H1 (cell line): Measurements from ENCODE around the gene CHST1. TPM values are rescaled to one million over a fixed set of nuclear protein-coding genes. Genes with fewer than 3 reads are reported as not detected.

Experiments
- CTCF ChIA-PET: fragments of 300-600 bp; sonication (Branson Sonifier 250); formaldehyde crosslinking; loops from one replicate; lab custom pipeline; 2021; ENCODE audit not compliant: partially characterized antibody; lab: Charles Lee
- POLR2A ChIA-PET: fragments of 300-600 bp; sonication (Branson Sonifier 250); formaldehyde crosslinking; loops from one replicate; lab custom pipeline; 2021; ENCODE audit warnings: inconsistent platforms; ENCODE audit not compliant: partially characterized antibody; lab: Charles Lee
- DNase-seq, 2 experiments: peaks; one replicate each; pipeline versions ENCODE4 v3.0.0 to v3.0.0-alpha.2; 2010 to 2022; ENCODE audit warnings: low spot score in 2 of 2, low read depth in 1 of 2, mixed read lengths in 1 of 2
- FAIRE-seq: peaks from 2 replicates; lab custom pipeline; 2011; peaks lifted over from hg19 to GRCh38; lab: Jason Lieb, UNC
- H2AFZ ChIP-seq: 2 replicates; pipeline ENCODE4 v1.8.1; 2012; ENCODE audit warnings: low read length, inconsistent platforms
- H2AK5ac ChIP-seq: 2 replicates; pipeline ENCODE4 v1.6.1; 2013; ENCODE audit warnings: low read depth, low read length
- H2BK120ac ChIP-seq: replicated peaks from 2 replicates; pipeline ENCODE3; 2013; ENCODE audit warnings: low read depth, low read length, inconsistent platforms
- H2BK12ac ChIP-seq: 2 replicates; pipeline ENCODE4 v1.6.1; 2013; ENCODE audit warnings: low read depth, low read length
- H2BK15ac ChIP-seq: 2 replicates; pipeline ENCODE4 v1.6.1; 2013; ENCODE audit warnings: low read length
- H2BK20ac ChIP-seq: 2 replicates; pipeline ENCODE4 v1.6.1; 2013; ENCODE audit warnings: low read length
- H2BK5ac ChIP-seq: 2 replicates; pipeline ENCODE4 v1.6.1; 2013; ENCODE audit warnings: low read depth, low read length
- H3K14ac ChIP-seq: 2 replicates; pipeline ENCODE4 v1.6.1; 2013; ENCODE audit warnings: inconsistent platforms; ENCODE audit not compliant: insufficient read length
- H3K18ac ChIP-seq: 2 replicates; pipeline ENCODE4 v1.6.1; 2013; ENCODE audit warnings: low read length; ENCODE audit errors: extremely low read depth
- H3K23ac ChIP-seq: 2 replicates; pipeline ENCODE4 v1.6.1; 2013; ENCODE audit warnings: inconsistent platforms; ENCODE audit not compliant: insufficient read length
- H3K23me2 ChIP-seq: 2 replicates; pipeline ENCODE4 v1.6.1; 2013; ENCODE audit warnings: low read depth, low read length
- H3K27ac ChIP-seq: 2 replicates; pipeline ENCODE4 v1.6.1; 2011; ENCODE audit warnings: low read depth, low read length, inconsistent platforms
- H3K27me3 ChIP-seq, 4 experiments: replicated peaks in 1 of 4; 1 replicate in 1 of 4; 2 replicates in 3 of 4; pipeline versions ENCODE4 v1.6.1 to v1.8.1; 2011 to 2013; ENCODE audit warnings: low read length in 3 of 4, mild to moderate bottlenecking in 3 of 4, inconsistent platforms in 2 of 4, mixed read lengths in 2 of 4, moderate library complexity in 1 of 4; ENCODE audit not compliant: control insufficient read depth in 3 of 4, insufficient read depth in 3 of 4; ENCODE audit errors: extremely low read depth in 1 of 4
- H3K36me3 ChIP-seq, 4 experiments: 2 replicates each; pipeline versions ENCODE4 v1.6.1 to v1.8.1; 2011 to 2013; ENCODE audit warnings: mild to moderate bottlenecking in 4 of 4, low read length in 3 of 4, moderate library complexity in 2 of 4, control low read depth in 1 of 4, inconsistent platforms in 1 of 4; ENCODE audit not compliant: insufficient read depth in 4 of 4, control insufficient read depth in 2 of 4
- H3K4ac ChIP-seq: replicated peaks from 2 replicates; pipeline ENCODE3; 2013; ENCODE audit warnings: low read length, low read depth, mixed read lengths, inconsistent platforms; ENCODE audit not compliant: insufficient read length
- H3K4me1 ChIP-seq, 4 experiments: replicated peaks in 1 of 4; 1 replicate in 1 of 4; 2 replicates in 3 of 4; pipeline versions ENCODE4 v1.6.1 to v1.8.1; 2011 to 2013; ENCODE audit warnings: low read length in 3 of 4, inconsistent platforms in 2 of 4, mixed read lengths in 1 of 4; ENCODE audit not compliant: insufficient read depth in 4 of 4, control insufficient read depth in 3 of 4
- H3K4me2 ChIP-seq, 2 experiments: 2 replicates each; pipeline versions ENCODE4 v1.6.1 to v1.8.1; 2011 to 2013; ENCODE audit warnings: low read depth in 2 of 2, low read length in 2 of 2, control low read depth in 1 of 2, inconsistent platforms in 1 of 2, mild to moderate bottlenecking in 1 of 2; ENCODE audit not compliant: insufficient read depth in 1 of 2
- H3K4me3 ChIP-seq, 4 experiments: fragments of 200-600, 300-600 bp in 1 of 4; sonication (generic), shearing (Covaris generic), sonication (Bioruptor Twin) in 1 of 4; 2 replicates each; pipeline versions ENCODE4 v1.5.1 to v1.8.1; 2011 to 2016; ENCODE audit warnings: low read length in 4 of 4, low read depth in 3 of 4, control low read depth in 2 of 4, inconsistent platforms in 2 of 4, mild to moderate bottlenecking in 2 of 4, mixed read lengths in 1 of 4, moderate library complexity in 1 of 4; ENCODE audit not compliant: insufficient read depth in 2 of 4; ENCODE audit errors: extremely low read depth in 1 of 4
- H3K56ac ChIP-seq: replicated peaks from 2 replicates; pipeline ENCODE3; 2013; ENCODE audit warnings: low read depth, mild to moderate bottlenecking, mixed read lengths, low read length, inconsistent platforms; ENCODE audit not compliant: insufficient read length
- H3K79me1 ChIP-seq: 2 replicates; pipeline ENCODE4 v1.6.1; 2013; ENCODE audit warnings: low read depth, low read length, control low read depth
- H3K79me2 ChIP-seq, 2 experiments: 2 replicates each; pipeline versions ENCODE4 v1.6.1 to v1.8.1; 2012 to 2013; ENCODE audit warnings: low read length in 2 of 2, mild to moderate bottlenecking in 2 of 2, inconsistent platforms in 1 of 2; ENCODE audit not compliant: insufficient read depth in 2 of 2, control insufficient read depth in 1 of 2
- H3K9ac ChIP-seq, 4 experiments: replicated peaks in 1 of 4; 1 replicate in 1 of 4; 2 replicates in 3 of 4; pipeline versions ENCODE4 v1.6.1 to v1.8.1; 2011 to 2013; ENCODE audit warnings: low read depth in 3 of 4, low read length in 3 of 4, control low read depth in 2 of 4, mild to moderate bottlenecking in 2 of 4, moderate library complexity in 2 of 4, inconsistent platforms in 1 of 4; ENCODE audit errors: extremely low read depth in 1 of 4
- H3K9me3 ChIP-seq, 2 experiments: 2 replicates each; pipeline versions ENCODE4 v1.6.1 to v1.8.1; 2012 to 2013; ENCODE audit warnings: mild to moderate bottlenecking in 2 of 2, moderate library complexity in 2 of 2, control low read depth in 1 of 2, inconsistent platforms in 1 of 2, low read depth in 1 of 2, low read length in 1 of 2, mixed read lengths in 1 of 2; ENCODE audit not compliant: insufficient read depth in 2 of 2
- H4K20me1 ChIP-seq, 2 experiments: replicated peaks in 1 of 2; 2 replicates each; pipeline versions ENCODE3 to v1.8.1; 2011 to 2013; ENCODE audit warnings: inconsistent platforms in 2 of 2, low read length in 2 of 2, mild to moderate bottlenecking in 1 of 2; ENCODE audit not compliant: insufficient read depth in 2 of 2, control insufficient read depth in 1 of 2
- H4K5ac ChIP-seq: 2 replicates; pipeline ENCODE4 v1.6.1; 2013; ENCODE audit warnings: low read length, low read depth, mixed read lengths, inconsistent platforms; ENCODE audit not compliant: insufficient read length
- H4K8ac ChIP-seq: 2 replicates; pipeline ENCODE4 v1.8.0; 2013; ENCODE audit warnings: mild to moderate bottlenecking, moderate library complexity, low read length, inconsistent platforms; ENCODE audit not compliant: insufficient read depth; ENCODE audit errors: extremely low read depth
- H4K91ac ChIP-seq: replicated peaks from 2 replicates; pipeline ENCODE3; 2013; ENCODE audit warnings: low read length, mixed read lengths, inconsistent platforms; ENCODE audit not compliant: insufficient read length
- CTCF ChIP-seq, 3 experiments: IDR thresholded peaks; 1 replicate in 2 of 3; 2 replicates in 1 of 3; pipeline versions ENCODE4 v1.5.1 to v1.6.1; 2011; ENCODE audit warnings: low read length in 3 of 3, mild to moderate bottlenecking in 3 of 3, inconsistent platforms in 2 of 3, low read depth in 1 of 3, moderate library complexity in 1 of 3; ENCODE audit not compliant: insufficient read depth in 1 of 3; ENCODE audit errors: control extremely low read depth in 1 of 3
- GTF2F1 ChIP-seq: IDR thresholded peaks from 2 replicates; pipeline ENCODE4 v1.6.1; 2012; ENCODE audit warnings: low read depth, low read length, improper control_type of control experiment, borderline replicate concordance
- KDM4A ChIP-seq: IDR thresholded peaks from one replicate; pipeline ENCODE4 v1.7.1; 2012; ENCODE audit warnings: low read depth, mild to moderate bottlenecking, moderate library complexity, low read length, inconsistent platforms; ENCODE audit not compliant: severe bottlenecking
- POLR2AphosphoS5 ChIP-seq: IDR thresholded peaks from 2 replicates; pipeline ENCODE4 v1.6.1; 2011; ENCODE audit warnings: low read depth, low read length
- RAD21 ChIP-seq, 2 experiments: IDR thresholded peaks in 1 of 2; conservative IDR thresholded peaks in 1 of 2; 2 replicates each; pipeline ENCODE4 v1.6.1; 2011; ENCODE audit warnings: low read depth in 2 of 2, low read length in 2 of 2, improper control_type of control experiment in 1 of 2, inconsistent platforms in 1 of 2, mild to moderate bottlenecking in 1 of 2, moderate library complexity in 1 of 2
- RBBP5 ChIP-seq: IDR thresholded peaks from 2 replicates; pipeline ENCODE4 v1.7.1; 2012; ENCODE audit warnings: low read depth, mild to moderate bottlenecking, inconsistent platforms, low read length, moderate library complexity, borderline replicate concordance
- SIN3A ChIP-seq, 2 experiments: IDR thresholded peaks in 1 of 2; conservative IDR thresholded peaks in 1 of 2; 2 replicates each; pipeline ENCODE4 v1.6.1; 2011 to 2012; ENCODE audit warnings: low read length in 2 of 2, improper control_type of control experiment in 1 of 2, low read depth in 1 of 2, mild to moderate bottlenecking in 1 of 2
- SUZ12 ChIP-seq: fragments of 200-600 bp; sonication (generic); IDR thresholded peaks from 2 replicates; pipeline ENCODE4 v1.6.1; 2012; ENCODE audit warnings: mild to moderate bottlenecking, inconsistent platforms, low read length, moderate library complexity, mixed read lengths
- YY1 ChIP-seq: IDR thresholded peaks from 2 replicates; pipeline ENCODE4 v1.6.1; 2011; ENCODE audit warnings: low read depth, mild to moderate bottlenecking, low read length
- WGBS, 2 experiments: shearing (Covaris generic) in 1 of 2; methylation state at CpG; one replicate each; pipeline versions ENCODE4 v1.1.6 to v1.1.7; 2013 to 2015; ENCODE audit warnings: low lambda C conversion rate in 2 of 2, mixed read lengths in 2 of 2, inconsistent platforms in 1 of 2, low coverage in 1 of 2, missing lambda C conversion rate in 1 of 2; ENCODE audit not compliant: insufficient replicate concordance in 2 of 2, insufficient coverage in 1 of 2, insufficient read length in 1 of 2; ENCODE audit errors: extremely low coverage in 1 of 2, missing lambda C conversion rate in 1 of 2; 5-methylcytosine and 5-hydroxymethylcytosine counted together
- polyA plus RNA-seq, 7 experiments: library from polyadenylated mRNA; depleted of rRNA in 3 of 7; stranded (reverse) in 5 of 7; unstranded in 2 of 7; fragments of >200 nt in 5 of 7; fragments of 200-250 nt in 2 of 7; gene quantifications; 1 replicate in 5 of 7; 2 replicates in 1 of 7; 4 replicates in 1 of 7; pipeline versions ENCODE4 v1.2.1 to v1.2.3, GENCODE V29; 2011 to 2013; ENCODE audit warnings: missing spikeins in 2 of 7, mixed read lengths in 2 of 7
- total RNA-seq: library from RNA; stranded (reverse); fragmentation: NEBNext Ultra II Directional; extraction: Animal tissue kit (Norgen Biotek cat#: 25700); gene quantifications from 2 replicates; pipeline ENCODE4 v1.2.1, GENCODE V29; 2021

CHST1 gene
- total and polyA plus RNA-seq, 2 of the 8 experiments (the other 6 are each of a cell fraction or from before 2014, with no cell fraction given): 1.6 to 3.8 TPM

- Histone ChIP-seq H3K4me1 (no peaks in the 10 kb centered on the region; a peak in 1 of 7 replicates), H3K56ac (no peak overlapping the region), H4K8ac (no peak overlapping the region; the same call in 1 of the 2 replicates), H3K14ac (no peak overlapping the region), H3K27me3 (peaks cover 0 to 5% (median 0%) of the 10 kb centered on the region in 4 experiments; a peak in 1 of 7 replicates), H2BK15ac (no peak overlapping the region), H3K4me2 (no peak overlapping the region), H4K5ac (no peak overlapping the region), H2BK20ac (no peak overlapping the region), H3K23ac (no peak overlapping the region), H4K20me1 (no peaks in the 10 kb centered on the region), H3K27ac (no peak overlapping the region), H3K18ac (no peak overlapping the region), H3K9me3 (no peaks in the 10 kb centered on the region), H3K79me2 (no peaks in the 10 kb centered on the region), H3K36me3 (no peaks in the 10 kb centered on the region), H2AFZ (no peak overlapping the region), H2BK5ac (no peak overlapping the region), H3K4me3 (no peak overlapping the region), H3K23me2 (no peaks in the 10 kb centered on the region), H2BK120ac (no peak overlapping the region), H3K4ac (no peak overlapping the region), H3K79me1 (no peaks in the 10 kb centered on the region), H3K9ac (no peak overlapping the region), H2BK12ac (no peak overlapping the region), H4K91ac (no peak overlapping the region), H2AK5ac (no peak overlapping the region)
- FAIRE-seq (no peak), DNase-seq (no peak)
- POLR2A ChIA-PET: interaction anchor here (1.0 kb wide), 1 partner anchor 9 kb away, joined by 3 read pairs; no protein-coding TSS in a partner anchor
- WGBS, 2 experiments: 86% methylated on average over 10 of the region's 10 CpGs; no CpG with 5 or more reads in 1 of the 2 experiments
- CTCF ChIA-PET: interaction anchor here (1.2 to 3.5 kb wide), 4 partner anchors 10 to 79 kb away, joined by 3 to 13 read pairs (median 4); no protein-coding TSS in a partner anchor
- TF ChIP-seq RBBP5: no peak
- TF ChIP-seq KDM4A: no peak
- no peak for TF ChIP-seq GTF2F1
- TF ChIP-seq YY1: no peak
- no peak for TF ChIP-seq CTCF (IDR thresholded peaks at IDR 0.05; ENCODE audit: control extremely low read depth in 1 of 3, insufficient read depth in 1 of 3, low read depth in 1 of 3, low read length in 3 of 3)
- no peak for TF ChIP-seq POLR2AphosphoS5
- no peak for TF ChIP-seq RAD21 (IDR thresholded peaks at IDR 0.05 in 1 of 2, conservative IDR thresholded peaks at IDR 0.05 in 1 of 2; ENCODE audit: low read depth in 2 of 2, low read length in 2 of 2)
- no peak for TF ChIP-seq SUZ12
- TF ChIP-seq SIN3A (conservative IDR thresholded peaks at IDR 0.05 in 1 of 2, IDR thresholded peaks at IDR 0.05 in 1 of 2; ENCODE audit: low read depth in 1 of 2, low read length in 2 of 2): no peak
Measured at GRCh38 chr11:45692808-45693453, 27.5 kb upstream of the CHST1 start.
